Epithelial cell of esophagus (primary cell): ENCODE results near the gene SCG2.

Source experiments
- DNase-seq: peaks from one replicate; pipeline ENCODE4 v3.0.0; 2010; ENCODE audit warnings: low read depth
- H3K4me3 ChIP-seq: 2 replicates; pipeline ENCODE4 v1.5.1; 2011; ENCODE audit warnings: mild to moderate bottlenecking, low read length, control low read depth
- TF ChIP-seq, protein P1 (sequence below): IDR thresholded peaks from 2 replicates; pipeline ENCODE4 v1.5.1; 2011; ENCODE audit warnings: low read depth, mild to moderate bottlenecking, low read length, control low read depth, inconsistent platforms; ENCODE audit not compliant: insufficient read depth; ENCODE audit errors: missing control alignments

The SCG2 gene

DNA sequence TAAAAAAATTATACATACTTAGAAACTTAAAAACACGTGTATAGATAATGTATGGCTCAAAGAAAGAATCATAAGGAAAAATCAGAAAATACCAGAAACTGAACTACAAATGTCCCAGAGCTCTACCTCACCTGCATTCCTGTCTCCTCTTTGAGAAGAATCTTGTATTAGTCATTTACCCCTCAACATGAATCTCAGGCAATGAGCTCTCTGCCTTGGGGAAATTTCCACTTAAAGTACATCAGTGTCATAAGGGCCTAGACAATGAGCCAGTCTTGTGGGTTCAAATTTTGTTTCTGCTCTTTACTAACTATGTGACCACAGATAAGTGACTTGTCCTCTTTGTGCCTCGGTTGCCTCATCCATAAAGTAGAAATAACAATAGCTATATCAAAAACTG, 40.1 kb downstream of the SCG2 start:
- TF ChIP-seq, protein P1, sequence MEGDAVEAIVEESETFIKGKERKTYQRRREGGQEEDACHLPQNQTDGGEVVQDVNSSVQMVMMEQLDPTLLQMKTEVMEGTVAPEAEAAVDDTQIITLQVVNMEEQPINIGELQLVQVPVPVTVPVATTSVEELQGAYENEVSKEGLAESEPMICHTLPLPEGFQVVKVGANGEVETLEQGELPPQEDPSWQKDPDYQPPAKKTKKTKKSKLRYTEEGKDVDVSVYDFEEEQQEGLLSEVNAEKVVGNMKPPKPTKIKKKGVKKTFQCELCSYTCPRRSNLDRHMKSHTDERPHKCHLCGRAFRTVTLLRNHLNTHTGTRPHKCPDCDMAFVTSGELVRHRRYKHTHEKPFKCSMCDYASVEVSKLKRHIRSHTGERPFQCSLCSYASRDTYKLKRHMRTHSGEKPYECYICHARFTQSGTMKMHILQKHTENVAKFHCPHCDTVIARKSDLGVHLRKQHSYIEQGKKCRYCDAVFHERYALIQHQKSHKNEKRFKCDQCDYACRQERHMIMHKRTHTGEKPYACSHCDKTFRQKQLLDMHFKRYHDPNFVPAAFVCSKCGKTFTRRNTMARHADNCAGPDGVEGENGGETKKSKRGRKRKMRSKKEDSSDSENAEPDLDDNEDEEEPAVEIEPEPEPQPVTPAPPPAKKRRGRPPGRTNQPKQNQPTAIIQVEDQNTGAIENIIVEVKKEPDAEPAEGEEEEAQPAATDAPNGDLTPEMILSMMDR = no peak

DNA sequence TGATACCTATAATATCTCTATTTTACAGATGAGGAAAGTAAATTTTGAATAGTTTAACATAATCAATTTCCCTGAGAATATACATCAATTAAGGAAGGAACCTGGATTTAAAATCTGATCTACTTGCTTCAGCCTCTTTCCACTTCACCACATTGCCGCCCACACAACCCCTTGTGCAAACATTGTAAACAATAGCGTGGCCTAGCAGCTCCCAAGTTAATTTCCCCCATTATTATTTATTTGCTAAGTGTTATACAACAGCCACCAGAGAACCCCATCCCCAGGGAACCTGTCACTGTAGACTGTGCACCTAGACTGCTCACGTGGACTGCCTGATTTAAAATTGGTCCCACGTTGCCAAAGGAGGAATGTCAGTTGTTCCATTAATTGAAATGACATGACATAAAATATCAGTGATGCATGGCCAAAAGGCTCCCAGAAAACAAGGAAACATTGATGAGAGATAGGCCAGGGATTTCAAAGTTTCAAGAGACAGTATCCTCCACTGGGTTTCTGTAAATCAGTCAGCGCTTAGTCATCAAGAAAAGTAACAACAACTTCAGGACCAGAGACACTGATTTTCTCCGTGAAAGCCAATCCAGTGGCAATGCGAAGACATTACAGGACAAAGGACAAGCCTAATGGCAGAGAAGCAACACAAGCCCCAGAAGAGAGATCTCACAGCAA, 41.3 kb downstream of the SCG2 start:
- TF ChIP-seq, protein P1 = no peak
- DNase-seq = peak; percentile 53

More for the DNA sequence above, 40.1 kb downstream of the SCG2 start:
- DNase-seq = peak; percentile 27
- H3K4me3 ChIP-seq = no peak overlapping the region

DNA sequence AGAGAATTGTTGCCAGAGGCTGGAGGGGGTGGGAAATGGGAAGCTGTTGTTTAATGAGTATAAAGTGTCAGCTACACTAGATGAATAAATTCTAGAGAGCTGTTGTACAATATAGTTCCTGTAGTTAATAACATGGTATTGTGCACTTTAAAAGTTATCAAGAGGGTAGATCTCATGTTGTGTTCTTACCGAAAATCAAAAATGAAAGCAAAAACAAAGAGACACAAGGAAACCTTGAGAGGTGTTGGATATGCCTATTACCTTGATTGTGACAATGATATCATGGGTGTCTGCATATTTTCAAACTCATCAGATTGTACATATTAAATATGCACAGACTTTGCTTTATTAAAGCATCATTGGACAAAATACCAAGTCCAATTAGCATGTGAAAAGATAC, 43.2 kb downstream of the SCG2 start:
- H3K4me3 ChIP-seq = no peak overlapping the region
- TF ChIP-seq, protein P1 = no peak
- no peak for DNase-seq

More for the DNA sequence above, 41.3 kb downstream of the SCG2 start:
- H3K4me3 ChIP-seq = no peak overlapping the region

DNA sequence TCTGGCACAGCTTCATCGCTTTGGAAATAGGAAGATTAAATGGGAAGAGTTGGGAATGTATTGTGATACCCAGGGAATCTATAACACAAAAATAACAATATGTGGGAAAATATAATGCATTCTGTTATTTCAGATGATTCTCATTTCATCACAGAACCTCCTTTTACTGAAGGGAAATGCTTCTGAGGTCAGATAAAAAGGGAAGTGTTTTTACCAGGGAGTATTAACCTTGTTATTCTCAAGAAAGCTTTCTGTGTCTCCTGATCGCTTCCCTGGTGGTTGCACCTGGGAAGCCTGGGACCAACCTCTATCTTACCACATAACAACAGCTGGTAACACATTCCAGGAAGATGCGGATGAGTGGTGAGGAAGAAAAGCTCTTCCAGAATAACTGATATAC, 47.2 kb downstream of the SCG2 start:
- DNase-seq = no peak
- TF ChIP-seq, protein P1 = no peak

DNA sequence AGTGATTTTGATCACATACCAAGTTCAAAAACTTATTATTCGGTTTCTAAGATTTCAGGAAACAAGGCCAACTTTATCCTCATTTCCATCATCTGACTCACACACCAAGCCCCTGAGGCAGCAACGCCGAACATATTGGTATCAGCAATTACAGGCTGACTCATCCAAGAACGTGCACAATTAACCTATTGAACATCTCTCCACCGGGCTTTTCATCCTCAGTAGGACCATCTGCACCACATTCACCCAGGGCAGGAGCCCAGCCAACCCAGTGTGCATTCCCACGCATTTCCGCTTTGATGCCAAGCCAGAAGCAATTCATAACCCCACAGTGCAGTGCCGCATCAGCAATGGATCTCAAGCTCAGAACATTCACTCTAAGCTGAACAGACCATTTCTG, 52.9 kb downstream of the SCG2 start:
- DNase-seq = peak; percentile 89
- TF ChIP-seq, protein P1 = no peak
- H3K4me3 ChIP-seq = no peak overlapping the region

More for the DNA sequence above, 47.2 kb downstream of the SCG2 start:
- H3K4me3 ChIP-seq = no peak overlapping the region

DNA sequence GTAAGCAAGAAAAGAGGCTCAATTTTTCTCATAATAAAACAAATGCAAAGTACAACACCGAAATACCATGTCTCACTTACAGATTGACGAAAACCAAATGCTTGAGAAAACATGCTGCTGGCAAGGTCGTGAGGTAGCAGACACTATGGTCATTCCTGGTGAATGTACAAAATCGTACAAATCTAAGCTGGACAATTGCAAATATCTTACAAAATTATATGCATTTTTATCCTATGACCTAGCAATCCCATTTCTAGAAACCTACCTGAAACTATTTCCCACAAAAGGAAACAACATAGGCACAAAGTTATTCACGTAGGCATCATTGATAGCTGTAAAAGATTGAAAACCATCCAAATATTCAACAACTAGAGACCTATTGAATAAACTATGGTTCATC, 54.0 kb downstream of the SCG2 start:
- no peak for DNase-seq
- no peak overlapping the region for H3K4me3 ChIP-seq

More for the DNA sequence above, 54.0 kb downstream of the SCG2 start:
- TF ChIP-seq, protein P1 = no peak
